K562 (cell line): Measurements from ENCODE around the gene ARID3A. TPM values are rescaled to one million over a fixed set of nuclear protein-coding genes. Genes with fewer than 3 reads are reported as not detected.

Experiments used
- ATAC-seq: fragments of 200-7000 bp; cut with Tn5 transposase; 3 replicates; pipeline ENCODE4 v1.9.1; 2020; ENCODE audit warnings: moderate library complexity
- BruUV-seq: library from RNA; stranded (reverse); fragments of 400-500 nt; replicated peaks from 2 replicates; lab custom pipeline; 2021; lab: Mats Ljungman, UMichigan
- CTCF ChIA-PET: fragments of 300-600 bp; formaldehyde crosslinking; extraction: SDS; loops from one replicate; lab custom pipeline; 2021; ENCODE audit warnings: low intra/inter-chr PET ratio; lab: Yijun Ruan, JAX
- POLR2A ChIA-PET: fragments of 300-600, 350-650 bp; sonication (Branson Sonifier 250); formaldehyde crosslinking; extraction: SDS; loops from one replicate; lab custom pipeline; 2021; ENCODE audit warnings: antibody characterized with exemption, inconsistent platforms; lab: Yijun Ruan, JAX
- DNase-seq, 4 experiments: peaks; one replicate each; pipeline versions ENCODE4 v3.0.0 to v3.0.0-alpha.2; 2011 to 2018; ENCODE audit warnings: low spot score in 3 of 4, mixed read lengths in 3 of 4; ENCODE audit errors: extremely low read depth in 1 of 4
- FAIRE-seq: peaks from 2 replicates; lab custom pipeline; 2011; peaks lifted over from hg19 to GRCh38; lab: Jason Lieb, UNC
- H2AFZ ChIP-seq: 2 replicates; pipeline ENCODE4 v1.6.0; 2011; ENCODE audit warnings: low read depth, low read length, control low read depth, inconsistent platforms
- H3K27ac ChIP-seq: fragments of 200-600 bp; 3 replicates; pipeline ENCODE4 v1.8.0; 2011; ENCODE audit warnings: low read depth, mild to moderate bottlenecking, control low read depth, inconsistent platforms, low read length, moderate library complexity, mixed read lengths; ENCODE audit errors: extremely low read depth
- H3K27me3 ChIP-seq, 2 experiments: fragments of 300-600 bp in 1 of 2; 2 replicates in 1 of 2; 3 replicates in 1 of 2; pipeline versions ENCODE4 v1.6.0 to v1.8.0; 2011; ENCODE audit warnings: inconsistent platforms in 2 of 2, low read length in 2 of 2, mild to moderate bottlenecking in 1 of 2, mixed read lengths in 1 of 2, moderate library complexity in 1 of 2; ENCODE audit not compliant: control insufficient read depth in 2 of 2, insufficient read depth in 2 of 2
- H3K36me3 ChIP-seq: fragments of 300-600 bp; 3 replicates; pipeline ENCODE4 v1.8.0; 2011; ENCODE audit warnings: mild to moderate bottlenecking, low read length, inconsistent platforms; ENCODE audit not compliant: control insufficient read depth, insufficient read depth
- H3K4me1 ChIP-seq, 2 experiments: fragments of 200-600 bp in 1 of 2; replicated peaks in 1 of 2; 2 replicates in 1 of 2; 3 replicates in 1 of 2; pipeline versions ENCODE4 v1.5.1 to v1.8.0; 2011; ENCODE audit warnings: inconsistent platforms in 2 of 2, low read length in 2 of 2, mild to moderate bottlenecking in 1 of 2, mixed read lengths in 1 of 2, moderate library complexity in 1 of 2; ENCODE audit not compliant: control insufficient read depth in 2 of 2, insufficient read depth in 2 of 2
- H3K4me2 ChIP-seq: 2 replicates; pipeline ENCODE4 v1.6.1; 2011; ENCODE audit warnings: low read length, control low read depth, inconsistent platforms, mixed read lengths; ENCODE audit not compliant: insufficient read depth
- H3K4me3 ChIP-seq: fragments of 200-600 bp; sonication (generic), shearing (Covaris generic); 2 replicates; pipeline ENCODE4 v1.5.1; 2016; ENCODE audit warnings: control low read depth, inconsistent platforms
- H3K79me2 ChIP-seq: fragments of 200-600 bp; 3 replicates; pipeline ENCODE4 v1.8.0; 2011; ENCODE audit warnings: low read length, inconsistent platforms; ENCODE audit not compliant: control insufficient read depth, insufficient read depth
- H3K9ac ChIP-seq, 2 experiments: 2 replicates each; pipeline versions ENCODE4 v1.6.0 to v1.6.1; 2011; ENCODE audit warnings: low read depth in 2 of 2, low read length in 2 of 2, control low read depth in 1 of 2, inconsistent platforms in 1 of 2, mild to moderate bottlenecking in 1 of 2, mixed read lengths in 1 of 2; ENCODE audit not compliant: insufficient read depth in 1 of 2
- H3K9me1 ChIP-seq: one replicate; pipeline ENCODE4 v1.6.0; 2011; ENCODE audit warnings: inconsistent platforms, mild to moderate bottlenecking, low read length, moderate library complexity; ENCODE audit not compliant: control insufficient read depth, insufficient read depth
- H3K9me3 ChIP-seq: replicated peaks from 2 replicates; pipeline ENCODE4 v1.5.1; 2011; ENCODE audit warnings: low read depth, low read length, inconsistent platforms; ENCODE audit not compliant: control insufficient read depth, insufficient read depth
- H4K20me1 ChIP-seq: replicated peaks from 2 replicates; pipeline ENCODE4 v1.6.1; 2011; ENCODE audit warnings: low read length, inconsistent platforms, mixed read lengths; ENCODE audit not compliant: control insufficient read depth, insufficient read depth
- CTBP1 ChIP-seq: fragments of 450-650 bp; IDR thresholded peaks from 2 replicates; pipeline ENCODE4 v1.6.1; 2016; ENCODE audit warnings: borderline replicate concordance
- DPF2 ChIP-seq: fragments of 450-650 bp; IDR thresholded peaks from 2 replicates; pipeline ENCODE4 v1.6.1; 2016
- NFXL1 ChIP-seq: fragments of 450-650 bp; formaldehyde crosslinking; IDR thresholded peaks from 2 replicates; pipeline ENCODE4 v1.4.0; 2021; ENCODE audit warnings: mild to moderate bottlenecking
- POLR2G ChIP-seq: fragments of 200-400 bp; formaldehyde crosslinking; IDR thresholded peaks from 2 replicates; pipeline ENCODE4 v1.6.1; 2017; ENCODE audit warnings: low read depth, mild to moderate bottlenecking, antibody characterized with exemption, low read length, moderate library complexity
- RBFOX2 ChIP-seq: fragments of 200-400 bp; formaldehyde crosslinking; IDR thresholded peaks from 2 replicates; pipeline ENCODE4 v1.6.1; 2017; ENCODE audit warnings: low read depth, mild to moderate bottlenecking, low read length, moderate library complexity
- RBM22 ChIP-seq: fragments of 200-400 bp; formaldehyde crosslinking; IDR thresholded peaks from 2 replicates; pipeline ENCODE4 v1.6.1; 2018; ENCODE audit warnings: low read length, low read depth; ENCODE audit not compliant: poor library complexity, severe bottlenecking
- SP2 ChIP-seq: IDR thresholded peaks from 2 replicates; pipeline ENCODE4 v1.6.1; 2011; ENCODE audit warnings: mild to moderate bottlenecking, low read depth, low read length, moderate library complexity; ENCODE audit not compliant: poor library complexity, severe bottlenecking; ENCODE audit errors: extremely low read depth
- ZNF146 ChIP-seq: IDR thresholded peaks from one replicate; pipeline ENCODE4 v1.6.1; 2018; ENCODE audit warnings: missing compliant biosample characterization; ENCODE audit not compliant: unreplicated experiment
- ZNF174 ChIP-seq: fragments of 250-450 bp; sonication (Bioruptor Pico); IDR thresholded peaks from 2 replicates; pipeline ENCODE4 v1.4.0; 2020; ENCODE audit warnings: mild to moderate bottlenecking
- WGBS: fragments of 100-300 bp; shearing (Covaris generic); methylation state at CpG from one replicate; pipeline ENCODE4 v1.1.6; 2016; ENCODE audit warnings: low coverage, mixed read lengths; ENCODE audit not compliant: insufficient coverage; ENCODE audit errors: missing lambda C conversion rate; 5-methylcytosine and 5-hydroxymethylcytosine counted together
- in situ Hi-C: fragments of 300-500 bp; cut with MboI; formaldehyde crosslinking; loops from 4 replicates; pipeline ENCODE4 v1.15.0; 2018; ENCODE audit warnings: inconsistent platforms, mixed read lengths
- intact Hi-C: fragments of 100-400 bp; cut with micrococcal nuclease; formaldehyde crosslinking; loops from 2 replicates; pipeline ENCODE4 v1.14.2; 2022
- polyA plus RNA-seq, 8 experiments: library from polyadenylated mRNA; depleted of rRNA in 4 of 8; stranded (reverse) in 5 of 8; unstranded in 3 of 8; fragments of >200 nt; fragmentation: Nextera tagmentation in 2 of 8; fragmentation: Illumina TruSeq in 1 of 8; extraction: Ambion mirVana in 2 of 8; extraction: Trizol in 1 of 8; gene quantifications; 2 replicates each; pipeline versions ENCODE4 v1.2.1 to v1.2.3, GENCODE V29; 2011 to 2014; ENCODE audit warnings: inconsistent platforms in 1 of 8, missing spikeins in 1 of 8
- total RNA-seq, 7 experiments: library from RNA; depleted of rRNA in 6 of 7; stranded (reverse); fragments of >200 nt in 6 of 7; fragmentation: Illumina TruSeq in 2 of 7; extraction: Trizol in 2 of 7; gene quantifications; 2 replicates each; pipeline versions ENCODE4 v1.2.1 to v1.2.3, GENCODE V29; 2011 to 2021; ENCODE audit warnings: low replicate concordance in 1 of 7
- TF ChIP-seq, protein P1 (sequence below), 2 experiments: fragments of 450-650 bp; conservative IDR thresholded peaks; 2 replicates each; pipeline ENCODE4 v1.6.1; 2017; ENCODE audit warnings: mild to moderate bottlenecking in 2 of 2, moderate library complexity in 2 of 2
- TF ChIP-seq, protein P2 (sequence below), 2 experiments: fragments of 450-650 bp; IDR thresholded peaks; 2 replicates each; pipeline ENCODE4 v1.6.1; 2016; ENCODE audit warnings: mild to moderate bottlenecking in 2 of 2, borderline replicate concordance in 1 of 2, low read depth in 1 of 2, moderate library complexity in 1 of 2

ARID3A gene
- total and polyA plus RNA-seq, 9 of the 15 experiments (the other 6 are each of a cell fraction or from before 2014, with no cell fraction given): 1.4 to 118 (median 31.2) TPM

GRCh38 chr19:1015061-1015781 lies 89.4 kb downstream of the ARID3A start:
- in situ Hi-C loops: no loop called here

More at GRCh38 chr19:1015061-1015781, 89.4 kb downstream of the ARID3A start:
- no peak overlapping the region for H3K4me3 ChIP-seq
- CTCF ChIA-PET: no interaction called here
- POLR2A ChIA-PET: interaction anchor here (0.8 to 1.6 kb wide), 2 partner anchors 11 to 13 kb away, joined by 3 to 5 read pairs; no protein-coding TSS in a partner anchor
- H3K79me2 ChIP-seq: peaks cover 71% of the 10 kb centered on the region
- 93% methylated on average over 13 of the region's 29 CpGs for WGBS
- H3K4me2 ChIP-seq: no peak overlapping the region
- H3K27ac ChIP-seq: no peak overlapping the region
- peaks cover 91% of the 10 kb centered on the region; the same call in 2 of the 3 replicates for H3K36me3 ChIP-seq
- no peak for TF ChIP-seq DPF2
- TF ChIP-seq, protein P1, sequence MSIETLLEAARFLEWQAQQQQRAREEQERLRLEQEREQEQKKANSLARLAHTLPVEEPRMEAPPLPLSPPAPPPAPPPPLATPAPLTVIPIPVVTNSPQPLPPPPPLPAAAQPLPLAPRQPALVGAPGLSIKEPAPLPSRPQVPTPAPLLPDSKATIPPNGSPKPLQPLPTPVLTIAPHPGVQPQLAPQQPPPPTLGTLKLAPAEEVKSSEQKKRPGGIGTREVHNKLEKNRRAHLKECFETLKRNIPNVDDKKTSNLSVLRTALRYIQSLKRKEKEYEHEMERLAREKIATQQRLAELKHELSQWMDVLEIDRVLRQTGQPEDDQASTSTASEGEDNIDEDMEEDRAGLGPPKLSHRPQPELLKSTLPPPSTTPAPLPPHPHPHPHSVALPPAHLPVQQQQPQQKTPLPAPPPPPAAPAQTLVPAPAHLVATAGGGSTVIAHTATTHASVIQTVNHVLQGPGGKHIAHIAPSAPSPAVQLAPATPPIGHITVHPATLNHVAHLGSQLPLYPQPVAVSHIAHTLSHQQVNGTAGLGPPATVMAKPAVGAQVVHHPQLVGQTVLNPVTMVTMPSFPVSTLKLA (conservative IDR thresholded peaks at IDR 0.05): no peak
- TF ChIP-seq, protein P2, sequence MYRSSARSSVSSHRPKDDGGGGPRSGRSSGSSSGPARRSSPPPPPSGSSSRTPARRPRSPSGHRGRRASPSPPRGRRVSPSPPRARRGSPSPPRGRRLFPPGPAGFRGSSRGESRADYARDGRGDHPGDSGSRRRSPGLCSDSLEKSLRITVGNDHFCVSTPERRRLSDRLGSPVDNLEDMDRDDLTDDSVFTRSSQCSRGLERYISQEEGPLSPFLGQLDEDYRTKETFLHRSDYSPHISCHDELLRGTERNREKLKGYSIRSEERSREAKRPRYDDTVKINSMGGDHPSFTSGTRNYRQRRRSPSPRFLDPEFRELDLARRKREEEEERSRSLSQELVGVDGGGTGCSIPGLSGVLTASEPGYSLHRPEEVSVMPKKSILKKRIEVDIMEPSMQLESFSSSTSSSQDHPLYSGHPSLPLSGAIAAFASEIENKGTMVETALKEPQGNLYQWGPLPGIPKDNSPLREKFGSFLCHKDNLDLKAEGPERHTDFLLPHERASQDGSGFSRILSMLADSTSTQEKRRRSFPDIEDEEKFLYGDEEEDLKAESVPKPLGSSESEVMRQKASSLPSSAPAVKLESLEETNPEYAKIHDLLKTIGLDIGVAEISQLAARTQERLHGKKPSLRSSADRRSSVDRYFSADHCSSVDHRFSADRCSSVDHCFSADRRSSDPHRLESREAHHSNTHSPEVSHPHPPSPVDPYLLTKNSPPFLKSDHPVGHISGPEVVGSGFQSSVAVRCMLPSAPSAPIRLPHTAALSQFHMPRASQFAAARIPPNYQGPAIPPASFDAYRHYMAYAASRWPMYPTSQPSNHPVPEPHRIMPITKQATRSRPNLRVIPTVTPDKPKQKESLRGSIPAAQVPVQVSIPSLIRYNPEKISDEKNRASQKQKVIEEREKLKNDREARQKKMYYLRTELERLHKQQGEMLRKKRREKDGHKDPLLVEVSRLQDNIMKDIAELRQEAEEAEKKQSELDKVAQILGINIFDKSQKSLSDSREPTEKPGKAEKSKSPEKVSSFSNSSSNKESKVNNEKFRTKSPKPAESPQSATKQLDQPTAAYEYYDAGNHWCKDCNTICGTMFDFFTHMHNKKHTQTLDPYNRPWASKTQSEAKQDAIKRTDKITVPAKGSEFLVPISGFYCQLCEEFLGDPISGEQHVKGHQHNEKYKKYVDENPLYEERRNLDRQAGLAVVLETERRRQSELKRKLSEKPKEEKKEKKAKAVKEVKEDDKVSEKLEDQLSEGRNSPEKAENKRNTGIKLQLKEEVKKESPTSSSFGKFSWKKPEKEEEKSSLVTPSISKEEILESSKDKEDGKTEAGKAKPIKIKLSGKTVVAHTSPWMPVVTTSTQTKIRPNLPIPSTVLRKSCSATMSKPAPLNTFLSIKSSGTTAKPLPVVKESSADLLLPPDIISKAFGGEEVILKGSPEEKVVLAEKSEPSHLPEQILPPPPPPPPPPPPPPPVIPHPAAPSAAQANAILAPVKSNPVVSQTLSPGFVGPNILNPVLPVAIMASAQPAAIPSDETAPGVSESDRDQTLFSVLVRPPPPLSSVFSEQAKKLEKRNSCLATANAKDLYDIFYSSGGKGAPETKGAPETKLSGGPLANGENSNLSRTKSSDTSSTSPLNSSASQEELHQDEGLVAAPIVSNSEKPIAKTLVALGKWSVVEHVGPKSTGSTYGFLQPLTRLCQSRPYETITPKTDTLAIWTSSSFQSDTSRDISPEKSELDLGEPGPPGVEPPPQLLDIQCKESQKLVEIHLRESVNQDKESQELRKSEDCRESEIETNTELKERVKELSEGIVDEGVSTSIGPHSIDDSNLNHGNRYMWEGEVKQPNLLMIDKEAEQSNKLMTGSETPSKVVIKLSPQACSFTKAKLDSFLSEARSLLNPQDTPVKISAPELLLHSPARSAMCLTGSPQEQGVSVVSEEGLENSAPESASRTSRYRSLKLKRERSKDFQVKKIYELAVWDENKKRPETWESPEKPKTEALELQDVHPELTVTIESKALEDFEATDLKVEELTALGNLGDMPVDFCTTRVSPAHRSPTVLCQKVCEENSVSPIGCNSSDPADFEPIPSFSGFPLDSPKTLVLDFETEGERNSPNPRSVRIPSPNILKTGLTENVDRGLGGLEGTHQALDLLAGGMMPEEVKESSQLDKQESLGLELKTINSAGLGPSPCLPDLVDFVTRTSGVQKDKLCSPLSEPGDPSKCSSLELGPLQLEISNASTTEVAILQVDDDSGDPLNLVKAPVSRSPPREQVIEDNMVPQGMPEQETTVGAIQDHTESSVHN (IDR thresholded peaks at IDR 0.05; ENCODE audit: borderline replicate concordance in 1 of 2, low read depth in 1 of 2): no peak
- no peak for TF ChIP-seq ZNF174
- no peak for TF ChIP-seq ZNF146
- peak; percentile 30 for TF ChIP-seq RBM22
- peak; percentile 45; the same call in 1 of the 2 replicates for TF ChIP-seq RBFOX2
- TF ChIP-seq POLR2G: peak; percentile 51; the same call in 1 of the 2 replicates
- no peak for TF ChIP-seq SP2
- TF ChIP-seq NFXL1 (CRISPR knock-in tag): no peak
- TF ChIP-seq CTBP1: no peak
- peaks cover 46% of the 10 kb centered on the region for H4K20me1 ChIP-seq
- H2AFZ ChIP-seq: no peak overlapping the region
- H3K27me3 ChIP-seq: no peaks in the 10 kb centered on the region
- intact Hi-C loops: no loop called here
- BruUV-seq: no TSS peak
- peaks cover 23 to 92% of the 10 kb centered on the region in 2 experiments for H3K4me1 ChIP-seq
- no peaks in the 10 kb centered on the region for H3K9me3 ChIP-seq
- H3K9ac ChIP-seq: peak overlapping the region in 1 of 2 experiments; percentile 78; a peak in 2 of 4 replicates
- FAIRE-seq (no peak), ATAC-seq (no peak), DNase-seq (no peak)
- H3K9me1 ChIP-seq: peaks cover 16% of the 10 kb centered on the region
